IMR-90 (cell line): ENCODE measurements around the gene AGTPBP1. TPM values are rescaled to one million over a fixed set of nuclear protein-coding genes. Genes with fewer than 3 reads are reported as not detected.

Experiments
- ATAC-seq: fragments of 200-7000 bp; cut with Tn5 transposase; 2 replicates; pipeline ENCODE4 v1.9.1; 2020; ENCODE audit warnings: low read depth, mild to moderate bottlenecking, moderate library complexity
- BruUV-seq: library from RNA; stranded (reverse); fragments of 400-500 nt; replicated peaks from 2 replicates; lab custom pipeline; 2021; lab: Mats Ljungman, UMichigan
- CTCF ChIA-PET: fragments of 300-600 bp; formaldehyde crosslinking; extraction: SDS; loops from one replicate; lab custom pipeline; 2021; ENCODE audit warnings: antibody characterized with exemption; lab: Yijun Ruan, JAX
- POLR2A ChIA-PET: fragments of 300-600 bp; sonication (Branson Sonifier 250); formaldehyde crosslinking; loops from one replicate; lab custom pipeline; 2022; ENCODE audit warnings: antibody characterized with exemption; ENCODE audit not compliant: unreplicated experiment; lab: Charles Lee
- DNase-seq: peaks from one replicate; pipeline ENCODE4 v3.0.0; 2013
- H2AFZ ChIP-seq: replicated peaks from 2 replicates; pipeline ENCODE3; 2013; ENCODE audit warnings: low read length, mild to moderate bottlenecking; ENCODE audit not compliant: poor library complexity
- H2AK5ac ChIP-seq: 2 replicates; pipeline ENCODE4 v1.6.1; 2013; ENCODE audit warnings: low read depth, low read length, inconsistent platforms
- H2AK9ac ChIP-seq: replicated peaks from 2 replicates; pipeline ENCODE3; 2013; ENCODE audit warnings: mild to moderate bottlenecking, low read depth, low read length, moderate library complexity; ENCODE audit not compliant: poor library complexity
- H2BK120ac ChIP-seq: 2 replicates; pipeline ENCODE4 v1.6.1; 2013; ENCODE audit warnings: low read depth, low read length, inconsistent platforms
- H2BK15ac ChIP-seq: 3 replicates; pipeline ENCODE4 v1.6.1; 2013; ENCODE audit warnings: low read depth, low read length, inconsistent platforms
- H2BK20ac ChIP-seq: 2 replicates; pipeline ENCODE4 v1.6.1; 2013; ENCODE audit warnings: low read depth, mild to moderate bottlenecking, inconsistent platforms, low read length, moderate library complexity
- H2BK5ac ChIP-seq: 2 replicates; pipeline ENCODE4 v1.6.1; 2013; ENCODE audit warnings: mild to moderate bottlenecking, low read depth, low read length, inconsistent platforms; ENCODE audit not compliant: poor library complexity, severe bottlenecking
- H3K14ac ChIP-seq: replicated peaks from 2 replicates; pipeline ENCODE4 v1.6.1; 2013; ENCODE audit warnings: low read depth, low read length, inconsistent platforms
- H3K18ac ChIP-seq: 2 replicates; pipeline ENCODE4 v1.6.1; 2013; ENCODE audit warnings: low read depth, low read length, control low read depth
- H3K23ac ChIP-seq: 2 replicates; pipeline ENCODE4 v1.6.1; 2013; ENCODE audit warnings: low read depth, low read length, inconsistent platforms
- H3K27ac ChIP-seq: 2 replicates; pipeline ENCODE4 v1.5.1; 2013; ENCODE audit warnings: mild to moderate bottlenecking, control low read depth, low read length; ENCODE audit not compliant: insufficient read depth
- H3K27me3 ChIP-seq: 2 replicates; pipeline ENCODE4 v1.6.1; 2013; ENCODE audit warnings: low read length; ENCODE audit not compliant: control insufficient read depth, insufficient read depth
- H3K36me3 ChIP-seq: 2 replicates; pipeline ENCODE4 v1.6.1; 2013; ENCODE audit warnings: low read length, mixed read lengths; ENCODE audit not compliant: control insufficient read depth, insufficient read depth
- H3K4ac ChIP-seq: 2 replicates; pipeline ENCODE4 v1.6.1; 2013; ENCODE audit warnings: low read depth, low read length, inconsistent platforms
- H3K4me1 ChIP-seq: 2 replicates; pipeline ENCODE4 v1.6.1; 2013; ENCODE audit warnings: low read length, mixed read lengths; ENCODE audit not compliant: control insufficient read depth, insufficient read depth
- H3K4me2 ChIP-seq: 2 replicates; pipeline ENCODE4 v1.6.1; 2013; ENCODE audit warnings: low read depth, mild to moderate bottlenecking, control low read depth, low read length, moderate library complexity
- H3K4me3 ChIP-seq: 2 replicates; pipeline ENCODE4 v1.5.1; 2013; ENCODE audit warnings: low read depth, mild to moderate bottlenecking, control low read depth, low read length, moderate library complexity; ENCODE audit not compliant: insufficient read depth
- H3K56ac ChIP-seq: 2 replicates; pipeline ENCODE4 v1.6.1; 2013; ENCODE audit warnings: low read length, inconsistent platforms; ENCODE audit not compliant: insufficient read depth; ENCODE audit errors: extremely low read depth
- H3K79me1 ChIP-seq, 2 experiments: 2 replicates each; pipeline ENCODE4 v1.6.1; 2013; ENCODE audit warnings: low read length in 2 of 2, inconsistent platforms in 1 of 2, low read depth in 1 of 2
- H3K9ac ChIP-seq: 2 replicates; pipeline ENCODE4 v1.6.1; 2013; ENCODE audit warnings: low read depth, low read length, control low read depth
- H3K9me1 ChIP-seq: 2 replicates; pipeline ENCODE4 v1.6.1; 2013; ENCODE audit warnings: low read length, inconsistent platforms; ENCODE audit not compliant: insufficient read depth
- H3K9me3 ChIP-seq: 2 replicates; pipeline ENCODE4 v1.6.1; 2013; ENCODE audit warnings: low read length; ENCODE audit not compliant: control insufficient read depth, insufficient read depth
- H4K20me1 ChIP-seq: 2 replicates; pipeline ENCODE4 v1.6.1; 2013; ENCODE audit warnings: low read length, inconsistent platforms; ENCODE audit not compliant: insufficient read depth
- H4K5ac ChIP-seq: 2 replicates; pipeline ENCODE4 v1.6.1; 2013; ENCODE audit warnings: mild to moderate bottlenecking, low read depth, low read length, control low read depth
- H4K8ac ChIP-seq, 2 experiments: 2 replicates each; pipeline ENCODE4 v1.6.1; 2013; ENCODE audit warnings: low read depth in 2 of 2, low read length in 2 of 2, control low read depth in 1 of 2, inconsistent platforms in 1 of 2
- H4K91ac ChIP-seq: 2 replicates; pipeline ENCODE4 v1.6.1; 2013; ENCODE audit warnings: low read depth, low read length, inconsistent platforms; ENCODE audit not compliant: insufficient read depth
- CHD1 ChIP-seq: IDR thresholded peaks from 2 replicates; pipeline ENCODE4 v1.6.1; 2012; ENCODE audit warnings: low read depth, low read length, improper control_type of control experiment
- FOS ChIP-seq: fragments of 150-350 bp; IDR thresholded peaks from 2 replicates; pipeline ENCODE4 v1.6.1; 2016; ENCODE audit warnings: low read depth, low read length
- MAFK ChIP-seq: IDR thresholded peaks from 2 replicates; pipeline ENCODE4 v1.6.1; 2012; ENCODE audit warnings: low read depth, low read length, improper control_type of control experiment
- MAZ ChIP-seq: IDR thresholded peaks from 2 replicates; pipeline ENCODE4 v1.6.1; 2012; ENCODE audit warnings: low read depth, mild to moderate bottlenecking, low read length, improper control_type of control experiment, moderate library complexity, borderline replicate concordance
- MXI1 ChIP-seq: IDR thresholded peaks from 2 replicates; pipeline ENCODE4 v1.6.1; 2012; ENCODE audit warnings: low read depth, mild to moderate bottlenecking, low read length, moderate library complexity, borderline replicate concordance
- NFE2L2 ChIP-seq: fragments of 150-350 bp; IDR thresholded peaks from 2 replicates; pipeline ENCODE4 v1.6.1; 2016; ENCODE audit warnings: low read depth, mild to moderate bottlenecking, low read length
- POLR2A ChIP-seq: IDR thresholded peaks from 2 replicates; pipeline ENCODE4 v1.6.1; 2012; ENCODE audit warnings: mild to moderate bottlenecking, low read depth, low read length
- RAD21 ChIP-seq: IDR thresholded peaks from 2 replicates; pipeline ENCODE4 v1.6.1; 2012; ENCODE audit warnings: low read length, improper control_type of control experiment
- RCOR1 ChIP-seq: IDR thresholded peaks from 2 replicates; pipeline ENCODE4 v1.6.1; 2012; ENCODE audit warnings: mild to moderate bottlenecking, low read length, improper control_type of control experiment; ENCODE audit not compliant: insufficient replicate concordance
- RFX5 ChIP-seq: IDR thresholded peaks from 2 replicates; pipeline ENCODE4 v1.8.0; 2012; ENCODE audit warnings: low read depth, mild to moderate bottlenecking, low read length, moderate library complexity
- SMC3 ChIP-seq: fragments of 150-350 bp; IDR thresholded peaks from 2 replicates; pipeline ENCODE4 v1.6.1; 2016; ENCODE audit warnings: low read depth, mild to moderate bottlenecking, antibody characterized with exemption, low read length, moderate library complexity
- WGBS, 2 experiments: methylation state at CpG; one replicate each; pipeline versions ENCODE4 v1.1.5 to v1.1.7; 2013; ENCODE audit warnings: missing lambda C conversion rate in 2 of 2; ENCODE audit not compliant: insufficient read length in 1 of 2; ENCODE audit errors: extremely low coverage in 2 of 2; 5-methylcytosine and 5-hydroxymethylcytosine counted together
- dilution Hi-C: fragments of 300-500 bp; cut with HindIII; formaldehyde crosslinking; loops from one replicate; pipeline ENCODE4 v1.14.3; 2018; ENCODE audit warnings: low sequenced_read_pairs; ENCODE audit not compliant: unreplicated experiment
- in situ Hi-C: fragments of 300-500 bp; cut with MboI; formaldehyde crosslinking; loops from 3 replicates; pipeline ENCODE4 v1.14.3; 2019; ENCODE audit warnings: low sequenced_read_pairs, inconsistent platforms, mixed read lengths
- intact Hi-C: fragments of 100-400 bp; cut with micrococcal nuclease; formaldehyde crosslinking; loops from 2 replicates; pipeline ENCODE4 v1.10.0; 2022
- polyA plus RNA-seq, 3 experiments: library from polyadenylated mRNA; depleted of rRNA; stranded (reverse); fragments of >200 nt; gene quantifications; 2 replicates each; pipeline ENCODE4 v1.2.3, GENCODE V29; 2012; ENCODE audit warnings: low replicate concordance in 1 of 3
- total RNA-seq: library from RNA; depleted of rRNA; stranded (reverse); fragments of >200 nt; gene quantifications from 2 replicates; pipeline ENCODE4 v1.2.3, GENCODE V29; 2012
- TF ChIP-seq, protein P1 (sequence below): conservative IDR thresholded peaks from 2 replicates; pipeline ENCODE4 v1.5.1; 2012; ENCODE audit warnings: mild to moderate bottlenecking, low read depth, low read length, improper control_type of control experiment
- TF ChIP-seq, protein P2 (sequence below): fragments of 150-350 bp; IDR thresholded peaks from 2 replicates; pipeline ENCODE4 v1.6.1; 2016; ENCODE audit warnings: low read depth, mild to moderate bottlenecking, low read length, moderate library complexity, borderline replicate concordance
- TF ChIP-seq, protein P3 (sequence below): fragments of 150-350 bp; IDR thresholded peaks from 2 replicates; pipeline ENCODE4 v1.6.1; 2017; ENCODE audit warnings: mild to moderate bottlenecking, antibody characterized with exemption, low read length, low read depth

AGTPBP1 gene
- total and polyA plus RNA-seq, 2 of the 4 experiments (the other 2 are of a cell fraction): 3.3 to 9.0 TPM

DNA sequence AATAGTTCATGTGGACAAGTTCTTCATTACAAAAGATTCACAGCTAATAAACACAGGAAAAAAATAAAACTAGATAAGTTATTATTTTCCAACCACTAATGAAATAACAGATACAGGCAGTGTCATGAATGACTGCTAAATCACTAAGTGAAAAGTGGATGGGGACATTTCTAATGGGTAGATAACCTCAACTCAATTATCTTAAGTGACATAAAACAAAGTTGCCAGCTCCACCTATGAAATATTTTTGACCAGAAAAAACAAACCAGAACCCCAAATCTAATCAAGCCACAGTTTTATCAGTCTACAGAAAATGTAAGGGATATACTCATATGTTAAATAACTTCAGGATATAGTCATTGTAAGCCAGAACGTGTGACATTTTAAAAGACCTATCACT, 74.4 kb downstream of the AGTPBP1 start:
- DNase-seq (no peak), ATAC-seq (no peak)
- TF ChIP-seq RFX5 (no peak), MXI1 (no peak), POLR2A (no peak), FOS (no peak), RCOR1 (no peak), NFE2L2 (no peak), RAD21 (no peak), MAFK (no peak), MAZ (no peak), CHD1 (no peak), SMC3 (no peak)
- TF ChIP-seq, protein P1, sequence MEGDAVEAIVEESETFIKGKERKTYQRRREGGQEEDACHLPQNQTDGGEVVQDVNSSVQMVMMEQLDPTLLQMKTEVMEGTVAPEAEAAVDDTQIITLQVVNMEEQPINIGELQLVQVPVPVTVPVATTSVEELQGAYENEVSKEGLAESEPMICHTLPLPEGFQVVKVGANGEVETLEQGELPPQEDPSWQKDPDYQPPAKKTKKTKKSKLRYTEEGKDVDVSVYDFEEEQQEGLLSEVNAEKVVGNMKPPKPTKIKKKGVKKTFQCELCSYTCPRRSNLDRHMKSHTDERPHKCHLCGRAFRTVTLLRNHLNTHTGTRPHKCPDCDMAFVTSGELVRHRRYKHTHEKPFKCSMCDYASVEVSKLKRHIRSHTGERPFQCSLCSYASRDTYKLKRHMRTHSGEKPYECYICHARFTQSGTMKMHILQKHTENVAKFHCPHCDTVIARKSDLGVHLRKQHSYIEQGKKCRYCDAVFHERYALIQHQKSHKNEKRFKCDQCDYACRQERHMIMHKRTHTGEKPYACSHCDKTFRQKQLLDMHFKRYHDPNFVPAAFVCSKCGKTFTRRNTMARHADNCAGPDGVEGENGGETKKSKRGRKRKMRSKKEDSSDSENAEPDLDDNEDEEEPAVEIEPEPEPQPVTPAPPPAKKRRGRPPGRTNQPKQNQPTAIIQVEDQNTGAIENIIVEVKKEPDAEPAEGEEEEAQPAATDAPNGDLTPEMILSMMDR: no peak
- TF ChIP-seq, protein P2, sequence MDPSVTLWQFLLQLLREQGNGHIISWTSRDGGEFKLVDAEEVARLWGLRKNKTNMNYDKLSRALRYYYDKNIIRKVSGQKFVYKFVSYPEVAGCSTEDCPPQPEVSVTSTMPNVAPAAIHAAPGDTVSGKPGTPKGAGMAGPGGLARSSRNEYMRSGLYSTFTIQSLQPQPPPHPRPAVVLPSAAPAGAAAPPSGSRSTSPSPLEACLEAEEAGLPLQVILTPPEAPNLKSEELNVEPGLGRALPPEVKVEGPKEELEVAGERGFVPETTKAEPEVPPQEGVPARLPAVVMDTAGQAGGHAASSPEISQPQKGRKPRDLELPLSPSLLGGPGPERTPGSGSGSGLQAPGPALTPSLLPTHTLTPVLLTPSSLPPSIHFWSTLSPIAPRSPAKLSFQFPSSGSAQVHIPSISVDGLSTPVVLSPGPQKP: no peak
- TF ChIP-seq, protein P3, sequence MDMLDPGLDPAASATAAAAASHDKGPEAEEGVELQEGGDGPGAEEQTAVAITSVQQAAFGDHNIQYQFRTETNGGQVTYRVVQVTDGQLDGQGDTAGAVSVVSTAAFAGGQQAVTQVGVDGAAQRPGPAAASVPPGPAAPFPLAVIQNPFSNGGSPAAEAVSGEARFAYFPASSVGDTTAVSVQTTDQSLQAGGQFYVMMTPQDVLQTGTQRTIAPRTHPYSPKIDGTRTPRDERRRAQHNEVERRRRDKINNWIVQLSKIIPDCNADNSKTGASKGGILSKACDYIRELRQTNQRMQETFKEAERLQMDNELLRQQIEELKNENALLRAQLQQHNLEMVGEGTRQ: no peak
- H2AK5ac ChIP-seq: no peak overlapping the region
- H3K18ac ChIP-seq: no peak overlapping the region
- ChIA-PET POLR2A (interaction anchor here (0.6 kb wide), 1 partner anchor 11 kb away, joined by 3 read pairs; no protein-coding TSS in a partner anchor), CTCF (interaction anchor here (0.6 kb wide), 1 partner anchor 908 kb away, joined by 3 read pairs; no protein-coding TSS in a partner anchor)
- no peaks in the 10 kb centered on the region for H3K9me3 ChIP-seq
- H2AFZ ChIP-seq: no peak overlapping the region
- no peak overlapping the region for H3K27ac ChIP-seq
- dilution Hi-C loops: no loop called here
- no peaks in the 10 kb centered on the region for H4K20me1 ChIP-seq
- no peak overlapping the region for H2BK15ac ChIP-seq
- no peak overlapping the region for H4K91ac ChIP-seq
- H3K4me2 ChIP-seq: no peak overlapping the region
- no peaks in the 10 kb centered on the region for H3K27me3 ChIP-seq
- no peak overlapping the region for H3K23ac ChIP-seq
- no peak overlapping the region for H2BK120ac ChIP-seq
- H3K9ac ChIP-seq: no peak overlapping the region
- no peak overlapping the region for H4K8ac ChIP-seq
- intact Hi-C loops: no loop called here
- no peaks in the 10 kb centered on the region for H3K4me1 ChIP-seq
- H3K79me1 ChIP-seq: no peaks in the 10 kb centered on the region
- no peak overlapping the region for H3K4ac ChIP-seq
- no peak overlapping the region for H2BK5ac ChIP-seq
- no peak overlapping the region for H2BK20ac ChIP-seq
- no peak overlapping the region for H4K5ac ChIP-seq
- H3K9me1 ChIP-seq: no peaks in the 10 kb centered on the region
- H3K4me3 ChIP-seq: no peak overlapping the region
- whole genome bisulfite sequencing, 2 experiments: no CpG with 5 or more reads among the region's 1 CpG
- H2AK9ac ChIP-seq: no peak overlapping the region
- H3K36me3 ChIP-seq: no peaks in the 10 kb centered on the region
- no peak overlapping the region for H3K56ac ChIP-seq
- H3K14ac ChIP-seq: no peak overlapping the region
- no TSS peak for BruUV-seq
- in situ Hi-C loops: no loop called here
